KG1 (cell line): Measurements from ENCODE around the gene GSE1.

Experiments
- DNase-seq: peaks from one replicate; lab custom pipeline; 2025; lab: John Stamatoyannopoulos, UW

Gene GSE1

DNA sequence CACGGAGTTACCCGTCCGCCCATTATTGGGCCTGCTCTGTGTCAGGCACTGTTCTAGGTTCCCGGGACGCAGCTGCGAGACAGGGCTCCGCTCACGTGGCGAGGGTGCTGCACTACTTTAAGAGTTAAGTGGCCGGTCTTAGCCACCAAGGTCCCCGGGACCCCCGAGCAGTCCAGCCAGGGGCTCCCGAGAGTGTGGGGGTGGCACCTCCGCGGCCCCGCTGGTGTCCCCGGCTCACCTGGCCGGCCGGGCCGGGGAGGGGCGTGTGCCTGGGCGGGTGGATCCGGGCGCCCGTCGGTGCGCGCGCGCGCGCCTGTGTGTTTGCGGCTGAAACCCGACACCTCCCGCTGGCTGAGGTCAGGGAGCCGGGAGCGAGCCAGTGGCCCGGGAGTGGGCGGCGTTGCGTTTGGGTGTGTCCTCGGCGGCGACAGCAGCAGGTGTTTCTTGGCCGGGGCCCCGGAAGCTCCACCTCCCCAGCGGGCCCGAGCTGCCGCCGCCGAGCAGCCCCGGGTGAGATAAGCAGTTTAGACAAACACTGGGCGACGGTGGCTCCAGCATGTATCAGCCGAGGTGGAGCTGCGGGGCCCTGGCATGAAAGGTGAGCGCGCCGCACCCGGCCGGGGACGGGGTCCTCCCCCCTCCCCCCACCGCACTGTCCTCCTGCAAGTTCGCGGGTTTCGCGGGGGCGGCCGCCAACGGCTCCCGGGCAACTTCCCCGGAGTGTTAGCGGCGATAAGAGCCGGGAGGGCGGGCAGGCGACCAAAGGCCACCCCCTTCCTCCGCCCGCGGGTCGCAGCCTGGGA is at the start of gene GSE1:
GSE1 (plus strand) TSS at position 522 of the 803 bp plus-strand sequence; CDS start at position 592, 70 bp downstream.
- peak; percentile 85 for DNase-seq

GRCh38 chr16:85563515-85564276 is 49.4 kb upstream of the GSE1 start:
- no peak for DNase-seq

DNA sequence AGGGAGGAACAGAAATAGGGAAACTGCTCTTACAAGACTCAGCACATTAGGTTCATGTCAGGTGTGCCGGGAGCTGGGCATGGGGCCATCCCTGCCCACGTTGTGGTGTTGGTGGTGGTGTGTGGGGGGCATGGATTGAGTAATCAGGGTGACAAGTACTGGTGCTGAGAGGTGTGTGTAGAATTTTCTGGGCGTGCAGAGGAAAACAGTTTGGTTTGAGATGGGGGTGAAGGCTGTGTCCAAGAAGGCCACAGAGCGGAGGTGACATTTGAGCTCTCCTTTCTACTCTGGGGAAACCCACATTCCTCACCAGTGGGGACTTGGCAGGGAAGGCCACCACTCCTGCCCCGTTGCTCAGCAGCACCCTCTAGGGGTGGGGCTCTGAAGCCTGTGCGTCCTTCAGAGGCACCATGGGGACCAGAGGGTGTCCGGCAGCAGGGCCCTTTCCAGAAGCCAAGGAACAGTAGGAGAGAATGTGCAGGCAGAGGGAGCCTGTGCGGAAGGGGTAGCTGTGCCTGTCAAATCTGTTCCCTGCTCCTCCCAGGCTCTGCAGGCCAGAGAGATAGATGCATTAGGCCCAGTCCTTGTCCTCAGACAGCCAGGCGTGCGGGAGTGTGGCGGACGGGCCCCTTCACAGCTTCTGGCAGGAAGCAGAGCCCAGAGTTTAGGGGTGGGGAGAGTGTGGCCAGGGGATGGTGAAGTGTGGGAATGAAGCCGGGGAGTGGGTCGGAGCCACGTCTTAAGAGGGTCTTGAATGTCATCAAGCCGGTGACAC is 48.7 kb upstream of the GSE1 start:
- DNase-seq = no peak

- no peak for DNase-seq
These were observed 47.8 kb upstream of the GSE1 start for GRCh38 chr16:85565340-85565739.

DNA sequence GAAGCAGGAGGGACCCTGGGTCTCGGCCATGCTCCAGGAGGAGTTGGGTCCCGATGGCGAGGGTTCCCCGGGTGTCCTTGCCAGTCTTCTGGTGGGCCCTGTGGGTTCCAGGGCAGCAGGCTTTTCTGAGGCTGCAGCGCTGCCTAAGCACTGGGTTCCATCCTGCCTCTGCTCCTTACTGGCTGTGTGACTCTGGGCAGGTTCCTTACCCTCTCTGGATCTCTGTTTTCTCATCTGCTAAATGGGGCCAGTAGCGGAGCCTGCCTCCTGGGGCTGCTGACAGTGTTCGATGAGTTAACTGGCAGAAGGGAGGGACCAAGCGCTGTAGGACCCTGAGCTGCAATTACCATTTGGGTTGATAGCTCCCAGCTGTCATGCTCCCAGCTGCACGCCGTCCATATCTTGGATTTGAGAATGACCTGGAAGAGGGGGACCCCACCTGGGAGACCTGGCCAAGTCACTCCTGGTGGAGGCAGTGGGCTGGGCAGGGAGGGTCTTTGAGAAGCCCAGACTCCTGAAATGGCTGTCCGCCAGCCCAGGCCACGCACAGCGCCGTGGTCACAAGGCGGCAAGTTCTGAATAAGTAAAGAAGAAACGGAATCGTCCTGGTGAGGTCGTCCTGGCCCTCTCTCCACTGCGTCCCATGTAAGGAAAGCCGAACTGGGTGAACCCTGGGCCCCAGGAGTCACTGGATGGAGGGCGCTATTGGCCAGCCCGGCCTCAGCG is 47.2 kb upstream of the GSE1 start:
- DNase-seq = no peak

- DNase-seq = no peak
These were observed 46.5 kb upstream of the GSE1 start for GRCh38 chr16:85566561-85567100.

DNA sequence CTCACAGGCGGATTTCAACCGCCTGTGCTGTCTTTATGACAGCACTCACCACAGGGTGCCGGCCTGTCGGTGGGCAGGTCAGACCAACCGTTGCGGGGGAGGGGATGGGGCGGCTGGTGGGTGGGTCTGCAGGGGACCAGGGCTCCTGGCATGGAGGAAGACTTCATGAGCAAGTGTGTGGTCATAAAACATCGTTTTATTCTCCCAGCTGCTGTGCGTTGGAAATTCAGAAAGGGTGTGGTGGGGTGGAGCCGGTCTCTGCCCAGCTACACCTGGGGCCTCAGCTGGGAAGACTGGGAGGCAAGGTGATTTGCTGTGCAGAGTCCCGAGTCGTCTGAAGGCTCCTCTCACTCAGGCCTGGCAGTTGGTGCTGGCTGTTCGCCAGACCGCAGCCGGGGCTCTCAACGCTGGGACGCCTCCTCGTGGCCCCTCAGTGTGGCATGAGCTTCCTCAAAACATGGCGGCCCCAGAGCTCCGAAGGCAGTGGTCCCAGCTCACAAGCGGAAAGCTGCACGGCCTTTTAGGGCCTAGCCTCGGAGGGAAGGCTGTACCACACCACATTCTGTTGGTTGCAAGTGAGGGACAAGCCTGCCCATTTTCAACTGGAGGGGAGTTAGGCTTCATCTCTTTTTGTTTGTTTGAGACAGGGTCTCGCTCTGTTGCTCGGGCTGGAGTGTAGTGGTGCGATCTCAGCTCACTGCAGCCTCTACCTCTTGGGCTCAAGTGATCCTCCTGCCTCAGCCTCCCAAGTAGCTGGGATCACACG is 45.8 kb upstream of the GSE1 start:
- no peak for DNase-seq

DNA sequence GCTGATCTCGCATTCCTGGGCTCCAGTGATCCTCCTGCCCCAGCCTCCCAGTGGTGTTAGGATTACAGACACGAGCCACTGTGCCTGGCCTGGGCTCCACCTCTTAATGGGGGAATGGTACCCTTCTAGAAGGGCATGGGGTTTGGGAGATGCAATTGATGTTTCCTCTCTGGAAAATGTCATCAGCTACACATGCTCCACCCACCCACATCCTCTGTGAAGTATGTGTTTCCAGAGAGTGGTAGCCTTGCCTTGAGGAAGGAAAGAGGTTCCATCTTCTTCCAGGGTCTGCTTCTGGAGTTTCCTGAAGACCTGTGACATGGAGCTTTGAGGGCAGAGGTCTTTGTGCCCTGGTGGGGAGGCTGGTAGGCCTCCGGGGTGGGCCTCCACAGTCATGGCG is 45.2 kb upstream of the GSE1 start:
- DNase-seq = no peak

- DNase-seq = no peak
These were observed 44.6 kb upstream of the GSE1 start for GRCh38 chr16:85568519-85568918.

DNA sequence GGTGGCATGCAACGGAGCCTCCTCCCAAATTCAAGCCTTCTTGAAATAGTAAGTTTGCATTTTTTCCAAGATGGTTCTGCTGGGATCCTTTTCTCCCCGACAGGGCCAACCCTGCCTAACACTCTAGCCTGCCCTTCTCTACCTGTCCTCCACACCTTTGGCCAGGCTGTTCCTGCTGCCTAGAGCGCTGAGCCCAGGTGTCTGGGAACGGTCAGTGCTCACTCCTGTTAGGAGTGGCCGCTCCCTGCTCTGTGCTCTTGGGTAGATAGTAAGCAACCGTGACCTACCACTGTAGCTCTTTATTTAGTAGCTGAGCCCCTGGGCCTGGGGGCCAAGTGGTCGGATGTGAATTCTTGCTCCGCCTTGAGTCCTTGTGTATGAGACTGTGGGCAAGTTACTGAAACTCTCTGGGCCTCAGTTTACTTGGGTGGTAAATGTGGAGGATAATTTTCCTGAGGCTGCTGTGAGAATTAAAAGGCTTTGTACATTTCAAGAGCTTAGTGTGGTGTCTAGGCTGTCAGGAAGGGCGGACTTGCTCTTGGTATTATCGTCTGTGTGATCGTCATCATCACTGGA is 44.0 kb upstream of the GSE1 start:
- no peak for DNase-seq

DNA sequence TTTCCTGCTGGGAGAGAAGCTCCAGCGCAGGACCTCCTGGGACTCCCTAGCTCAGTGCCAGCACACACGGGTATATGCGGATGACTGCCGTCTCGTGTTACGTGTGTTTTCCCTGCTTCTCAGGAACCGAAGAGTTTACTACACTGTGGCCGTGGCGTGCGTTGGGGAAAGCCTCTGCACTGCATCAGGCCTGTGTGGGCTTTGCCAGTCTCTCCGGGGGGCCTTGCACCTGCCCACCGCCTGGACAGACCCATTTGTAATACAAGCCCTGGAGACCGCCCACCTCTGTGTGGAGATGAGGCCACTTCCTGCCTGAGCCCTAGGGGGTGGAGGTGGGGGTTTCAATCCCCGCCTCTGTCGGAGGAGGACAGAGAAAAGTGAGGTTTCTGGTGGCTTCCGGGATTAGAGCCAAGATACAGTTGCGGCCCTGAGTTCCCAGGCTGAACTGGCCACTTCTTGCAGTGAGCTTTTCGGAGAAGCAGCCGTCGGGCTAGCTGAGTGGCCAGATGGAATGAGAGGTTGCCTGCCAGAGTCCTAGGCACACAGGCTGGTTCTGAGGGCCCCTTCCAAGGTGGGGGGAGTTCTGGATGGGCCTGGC is 43.4 kb upstream of the GSE1 start:
- DNase-seq = peak; percentile 70

DNA sequence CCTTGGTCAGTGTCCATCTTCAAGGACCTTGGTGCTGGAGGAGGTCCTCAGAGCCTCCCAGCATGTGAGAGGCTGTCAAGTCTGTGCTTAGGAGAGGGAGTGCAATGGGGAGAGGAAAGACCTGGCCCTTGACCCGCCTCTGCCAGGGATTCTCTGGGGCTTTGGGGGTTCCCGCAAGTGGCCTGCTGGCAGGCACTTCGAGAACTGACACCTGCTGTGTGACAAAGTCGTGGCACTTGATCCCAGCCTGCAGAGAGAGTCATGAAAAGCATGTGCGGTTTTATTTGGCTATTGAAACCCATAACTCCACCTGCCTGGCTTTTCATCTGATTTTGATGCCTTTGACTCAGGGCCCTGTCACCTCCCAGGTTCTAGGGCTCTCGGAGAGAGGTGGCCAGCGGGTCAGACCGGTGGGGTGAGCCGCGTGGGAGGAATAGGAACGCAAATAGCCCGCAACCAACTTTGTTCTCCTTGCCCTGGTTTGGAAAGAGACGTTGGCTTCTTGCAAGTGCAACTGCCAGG is 42.8 kb upstream of the GSE1 start:
- peak; percentile 55 for DNase-seq

GRCh38 chr16:85570735-85571562 is 42.2 kb upstream of the GSE1 start:
- peak; percentile 90 for DNase-seq

GRCh38 chr16:85571563-85571812 is 41.6 kb upstream of the GSE1 start:
- DNase-seq = no peak

- peak; percentile 72 for DNase-seq
These were observed 41.1 kb upstream of the GSE1 start for GRCh38 chr16:85571813-85572619.

- DNase-seq = no peak
These were observed 40.0 kb upstream of the GSE1 start for GRCh38 chr16:85573045-85573695.

- no peak for DNase-seq
These were observed 39.2 kb upstream of the GSE1 start for GRCh38 chr16:85573696-85574641.
